HG03060 (cell line): Measurements from ENCODE around the gene LEUTX.
"Not testable (repeated sequence)": the region's sequence is repeated elsewhere in the genome, so short reads cannot be mapped to it uniquely, and the experiment has no call there.

ENCODE experiments used
- ATAC-seq: cut with Tn5 transposase; IDR thresholded peaks from one replicate; pipeline ENCODE4 v1.9.1; 2021; ENCODE audit warnings: low read depth, moderate number of reproducible peaks; ENCODE audit not compliant: unreplicated experiment

The LEUTX gene, protein sequence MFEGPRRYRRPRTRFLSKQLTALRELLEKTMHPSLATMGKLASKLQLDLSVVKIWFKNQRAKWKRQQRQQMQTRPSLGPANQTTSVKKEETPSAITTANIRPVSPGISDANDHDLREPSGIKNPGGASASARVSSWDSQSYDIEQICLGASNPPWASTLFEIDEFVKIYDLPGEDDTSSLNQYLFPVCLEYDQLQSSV

GRCh38 chr19:39778763-39779162 lies at the start of gene LEUTX:
Gene LEUTX, plus strand, starts transcription at chr19:39778854. Its CDS starts 67 bp downstream, at chr19:39778921.
- ATAC-seq: no peak

GRCh38 chr19:39729594-39729993 lies 49.1 kb upstream of the LEUTX start:
- ATAC-seq: no peak

DNA sequence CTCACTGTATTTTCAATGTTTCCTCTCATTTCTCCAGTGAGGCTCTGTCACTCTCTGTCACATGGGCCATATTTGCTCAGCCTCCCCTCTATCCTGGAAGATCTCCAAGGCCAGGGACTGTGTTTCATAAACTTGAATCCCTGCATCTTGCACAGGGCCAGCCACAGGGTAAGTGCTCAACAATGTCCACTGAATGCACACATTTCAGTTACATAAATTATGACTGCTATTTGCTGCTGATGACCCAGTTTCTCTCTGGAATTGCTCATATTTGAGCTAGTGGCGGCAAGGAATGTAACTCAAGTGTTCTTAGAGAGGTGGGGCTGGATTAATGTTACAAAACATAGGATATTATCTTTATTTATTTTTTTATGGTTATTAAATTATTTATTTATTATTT lies 47.0 kb upstream of the LEUTX start:
- no peak for ATAC-seq

DNA sequence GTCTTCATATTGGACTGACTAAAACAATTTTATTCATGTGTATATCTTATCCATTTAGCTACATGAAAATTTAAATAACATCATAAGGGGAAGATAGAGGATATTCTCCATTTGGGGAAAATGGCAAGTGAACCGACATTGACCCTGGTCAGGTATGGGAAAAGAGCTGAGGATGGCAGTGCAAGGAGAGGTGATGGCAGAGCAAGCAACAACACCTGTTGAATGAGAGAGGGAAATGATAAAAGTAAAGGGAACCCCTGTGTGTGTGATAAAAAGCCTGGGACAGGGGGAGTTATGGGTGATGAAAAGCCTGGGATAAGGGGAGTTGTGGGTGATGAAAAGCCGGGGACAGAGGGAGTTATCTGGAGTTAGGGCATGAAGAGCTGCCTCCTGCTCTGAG lies 44.8 kb upstream of the LEUTX start:
- ATAC-seq: no peak

DNA sequence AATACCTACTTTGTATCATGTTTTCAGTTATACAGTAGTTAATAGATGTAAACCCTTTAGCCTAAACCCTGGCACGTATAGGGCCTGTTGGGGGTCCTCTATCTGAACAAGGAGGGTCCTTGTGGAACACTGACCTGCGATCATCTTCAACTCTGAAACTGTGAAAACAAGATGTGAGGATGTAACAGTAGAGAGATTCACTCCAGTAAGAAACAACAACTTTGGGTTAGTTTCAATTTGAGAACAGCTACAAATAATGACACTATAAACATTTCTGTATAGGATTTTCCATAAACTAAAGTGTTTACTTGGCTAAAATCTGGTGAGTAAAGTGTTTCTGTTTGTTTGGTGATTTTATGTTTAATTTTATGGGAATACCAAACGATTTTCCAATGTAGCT lies 43.0 kb upstream of the LEUTX start:
- ATAC-seq: no peak

DNA sequence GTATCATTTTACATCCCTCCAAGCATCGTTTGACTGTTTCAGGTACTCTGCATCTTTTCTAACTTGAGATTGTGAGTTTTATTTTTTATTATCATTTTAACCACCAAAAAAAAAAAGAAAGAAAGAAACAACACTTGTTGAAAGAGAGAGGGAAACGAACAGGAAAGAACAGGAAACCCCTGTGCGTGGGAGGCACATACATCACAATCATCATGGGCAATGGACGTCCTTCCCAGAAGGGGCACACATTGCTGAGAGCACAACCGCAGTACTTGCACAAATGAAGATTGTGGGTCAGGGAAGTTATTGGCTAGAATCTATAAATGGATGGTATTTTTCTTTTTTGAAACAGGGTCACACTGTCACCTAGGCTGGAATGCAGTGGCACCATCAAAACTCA lies 42.6 kb upstream of the LEUTX start:
- no peak for ATAC-seq

GRCh38 chr19:39737351-39737750 lies 41.3 kb upstream of the LEUTX start:
- ATAC-seq: no peak

- ATAC-seq: no peak
These were observed 40.8 kb upstream of the LEUTX start, which contains the start of gene CLC for GRCh38 chr19:39737891-39738290. Gene CLC, minus strand, starts transcription at chr19:39738029. Its CDS starts 77 bp downstream, at chr19:39737952.

DNA sequence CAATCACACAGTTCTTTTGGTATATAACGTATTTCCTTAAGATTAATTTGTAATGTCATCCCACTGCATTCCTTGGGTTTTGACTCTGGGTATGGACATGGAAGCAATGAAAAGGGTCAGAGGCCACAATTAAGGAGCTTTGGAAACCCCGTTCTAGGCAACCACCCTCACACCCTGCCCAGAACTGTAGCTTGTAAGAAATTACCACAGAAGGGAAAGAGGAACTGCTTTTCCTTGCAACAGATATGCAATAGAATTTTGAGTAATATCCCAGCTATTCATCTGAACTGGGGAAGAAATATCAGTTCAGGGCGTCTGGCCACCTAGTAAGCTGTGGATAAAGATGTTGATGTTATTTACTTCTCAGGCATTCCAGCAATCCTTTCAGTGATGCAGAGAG lies 39.8 kb upstream of the LEUTX start:
- no peak for ATAC-seq

DNA sequence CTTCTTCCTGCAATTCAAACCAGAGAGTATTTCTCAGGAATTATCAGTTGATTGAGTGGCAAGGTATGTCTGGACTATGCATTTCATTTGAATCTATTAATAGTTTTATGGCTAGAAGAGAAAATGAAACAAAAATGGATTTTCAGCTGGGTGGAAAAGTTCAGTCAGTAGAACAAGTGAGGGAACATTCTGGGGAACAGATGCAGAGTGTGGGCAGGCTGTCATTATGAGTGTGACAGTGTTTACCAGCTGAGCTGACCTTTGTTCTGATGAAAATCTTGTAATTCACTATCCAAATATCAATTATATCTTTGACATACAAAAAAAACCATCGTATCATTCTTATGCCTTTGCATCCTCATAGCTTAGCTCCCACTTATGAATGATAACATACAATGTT lies 38.3 kb upstream of the LEUTX start:
- no peak for ATAC-seq

- no peak for ATAC-seq
These were observed 33.0 kb upstream of the LEUTX start for GRCh38 chr19:39745643-39746042.

- ATAC-seq: no peak
These were observed 31.7 kb upstream of the LEUTX start for GRCh38 chr19:39746836-39747529.

GRCh38 chr19:39749981-39750380 lies 28.7 kb upstream of the LEUTX start:
- no peak for ATAC-seq

- no peak for ATAC-seq
These were observed 26.3 kb upstream of the LEUTX start for GRCh38 chr19:39752390-39752789.

GRCh38 chr19:39752795-39753194 lies 25.9 kb upstream of the LEUTX start:
- no peak for ATAC-seq

- ATAC-seq: no peak
These were observed 24.1 kb upstream of the LEUTX start for GRCh38 chr19:39754544-39754943.

- ATAC-seq: no peak
These were observed 23.7 kb upstream of the LEUTX start for GRCh38 chr19:39754971-39755370.

GRCh38 chr19:39759457-39760184 lies 19.0 kb upstream of the LEUTX start:
- ATAC-seq: no peak

GRCh38 chr19:39761851-39762250 lies 16.8 kb upstream of the LEUTX start:
- ATAC-seq: not testable (repeated sequence)

- ATAC-seq: no peak
These were observed 13.3 kb upstream of the LEUTX start for GRCh38 chr19:39765091-39766076.
